Esophagus muscularis mucosa (tissue), 4 donors: ENCODE measurements around the gene MPI. TPM values are rescaled to one million over a fixed set of nuclear protein-coding genes. Genes with fewer than 3 reads are reported as not detected.

Source experiments
- DNase-seq: peaks from one replicate; pipeline ENCODE4 v3.0.0-alpha.2; 2017; ENCODE audit errors: extremely low spot score
- H3K27ac ChIP-seq, 4 donors: fragments of 200-600 bp; sonication (generic); replicated peaks in 1 of 4; 1 replicate in 3 of 4; 2 replicates in 1 of 4; pipeline ENCODE4 v1.5.1; 2016 to 2019; ENCODE audit warnings: mild to moderate bottlenecking in 1 of 4
- H3K27me3 ChIP-seq, 4 donors: fragments of 200-600 bp; sonication (generic); one replicate each; pipeline versions ENCODE4 v1.5.1 to v1.6.0; 2016 to 2019
- H3K36me3 ChIP-seq, 4 donors: fragments of 200-600 bp; sonication (generic); one replicate each; pipeline ENCODE4 v1.5.1; 2016 to 2019
- H3K4me1 ChIP-seq, 4 donors: fragments of 200-600 bp; sonication (generic); one replicate each; pipeline ENCODE4 v1.5.1; 2016 to 2019
- H3K4me3 ChIP-seq, 4 donors: fragments of 200-600 bp; sonication (generic); 1 replicate in 2 of 4; 2 replicates in 2 of 4; pipeline ENCODE4 v1.5.1; 2016 to 2019; ENCODE audit warnings: mild to moderate bottlenecking in 4 of 4, moderate library complexity in 1 of 4
- H3K9me3 ChIP-seq, 4 donors: fragments of 200-600 bp; sonication (generic); 1 replicate in 3 of 4; 2 replicates in 1 of 4; pipeline ENCODE4 v1.5.1; 2016 to 2019
- CTCF ChIP-seq, 3 experiments: fragments of 200-600 bp in 2 of 3; fragments of 450-650 bp in 1 of 3; sonication (generic) in 2 of 3; IDR thresholded peaks; one replicate each; pipeline ENCODE4 v1.5.1; 2017 to 2019; ENCODE audit warnings: antibody characterized with exemption in 3 of 3, mild to moderate bottlenecking in 2 of 3, moderate library complexity in 1 of 3
- EP300 ChIP-seq: sonication (generic); formaldehyde crosslinking; IDR thresholded peaks from one replicate; pipeline ENCODE4 v1.6.1; 2017; ENCODE audit warnings: antibody characterized with exemption
- POLR2A ChIP-seq: fragments of 450-650 bp; IDR thresholded peaks from one replicate; pipeline ENCODE4 v1.6.1; 2017; ENCODE audit warnings: antibody characterized with exemption, moderate library complexity, mild to moderate bottlenecking, low read depth
- POLR2AphosphoS5 ChIP-seq, 2 donors: sonication (generic); formaldehyde crosslinking; IDR thresholded peaks; one replicate each; pipeline ENCODE4 v1.6.1; 2017; ENCODE audit warnings: antibody characterized with exemption in 2 of 2
- WGBS: methylation state at CpG from one replicate; pipeline ENCODE4 v1.1.5; 2018; 5-methylcytosine and 5-hydroxymethylcytosine counted together
- intact Hi-C: fragments of 100-400 bp; cut with DNase I; formaldehyde crosslinking; loops from one replicate; pipeline ENCODE4 v1.15.1; 2023
- total RNA-seq, 4 donors: library from RNA; depleted of rRNA; stranded (reverse); fragments of >200 nt; gene quantifications; one replicate each; pipeline versions ENCODE4 v1.1.0 to v1.2.1, GENCODE V29; 2016

The MPI gene
- total RNA-seq, 4 donors from 2014 or later = 37.4 to 50.7 (median 44.0) TPM

- Histone ChIP-seq H3K27ac (peak overlapping the region in 2 of 4 donors; percentile 3 to 88), H3K4me1 (peaks cover 28 to 55% (median 39%) of the 10 kb centered on the region in 4 donors), H3K27me3 (no peaks in the 10 kb centered on the region), H3K36me3 (peaks cover 27 to 71% (median 63%) of the 10 kb centered on the region in 4 donors), H3K9me3 (no peaks in the 10 kb centered on the region), H3K4me3 (no peak overlapping the region)
- intact Hi-C loops = no loop called here
- WGBS = 49% methylated on average over 3 of the region's 5 CpGs
- TF ChIP-seq POLR2A (no peak), POLR2AphosphoS5 (IDR thresholded peaks at IDR 0.05) (no peak), CTCF (IDR thresholded peaks at IDR 0.05) (no peak), EP300 (no peak)
- no peak for DNase-seq
Observed at GRCh38 chr15:74845208-74845568, 44.7 kb upstream of the MPI start.

- peaks cover 28 to 51% (median 39%) of the 10 kb centered on the region in 4 donors for H3K4me1 ChIP-seq
- H3K27me3 ChIP-seq = no peaks in the 10 kb centered on the region
- WGBS = 75% methylated on average over 3 of the region's 4 CpGs
- no peak overlapping the region for H3K4me3 ChIP-seq
- H3K9me3 ChIP-seq = no peaks in the 10 kb centered on the region
- peak overlapping the region in 1 of 4 donors; percentile 3 for H3K27ac ChIP-seq
- intact Hi-C loops = no loop called here
- H3K36me3 ChIP-seq = peaks cover 31 to 71% (median 63%) of the 10 kb centered on the region in 4 donors
- no peak for DNase-seq
- no peak for TF ChIP-seq EP300
- TF ChIP-seq POLR2AphosphoS5 (IDR thresholded peaks at IDR 0.05) = no peak
- TF ChIP-seq CTCF (IDR thresholded peaks at IDR 0.05) = no peak
- TF ChIP-seq POLR2A = no peak
Observed at GRCh38 chr15:74845581-74845980, 44.3 kb upstream of the MPI start.

- TF ChIP-seq CTCF (IDR thresholded peaks at IDR 0.05) = no peak
- no peak for TF ChIP-seq EP300
- TF ChIP-seq POLR2A = no peak
- TF ChIP-seq POLR2AphosphoS5 (IDR thresholded peaks at IDR 0.05) = no peak
Observed at GRCh38 chr15:74847432-74847831, 42.4 kb upstream of the MPI start.

GRCh38 chr15:74850393-74850792 lies 39.4 kb upstream of the MPI start:
- Histone ChIP-seq H3K27ac (no peak overlapping the region), H3K4me1 (peaks cover 6 to 11% (median 9%) of the 10 kb centered on the region in 4 donors), H3K27me3 (no peaks in the 10 kb centered on the region), H3K9me3 (no peaks in the 10 kb centered on the region), H3K4me3 (no peak overlapping the region), H3K36me3 (peaks cover 69 to 92% (median 87%) of the 10 kb centered on the region in 4 donors)
- DNase-seq = no peak
- TF ChIP-seq CTCF (IDR thresholded peaks at IDR 0.05) (no peak), POLR2A (no peak), EP300 (no peak), POLR2AphosphoS5 (IDR thresholded peaks at IDR 0.05) (no peak)
- 100% methylated on average over 4 of the region's 4 CpGs for WGBS
- intact Hi-C loops = no loop called here

More at GRCh38 chr15:74847432-74847831, 42.4 kb upstream of the MPI start:
- Histone ChIP-seq H3K4me1 (peaks cover 16 to 33% (median 23%) of the 10 kb centered on the region in 4 donors), H3K27ac (peak overlapping the region in 1 of 4 donors; percentile 34), H3K36me3 (peaks cover 49 to 80% (median 74%) of the 10 kb centered on the region in 4 donors), H3K4me3 (no peak overlapping the region), H3K9me3 (no peaks in the 10 kb centered on the region), H3K27me3 (no peaks in the 10 kb centered on the region)
- intact Hi-C loops = no loop called here
- 63% methylated on average over 3 of the region's 3 CpGs for WGBS
- DNase-seq = no peak

GRCh38 chr15:74851960-74852359 lies 37.9 kb upstream of the MPI start:
- Histone ChIP-seq H3K27me3 (no peaks in the 10 kb centered on the region), H3K4me3 (no peak overlapping the region), H3K4me1 (peaks cover 17 to 24% (median 17%) of the 10 kb centered on the region in 4 donors), H3K36me3 (peaks cover 69 to 77% (median 75%) of the 10 kb centered on the region in 4 donors), H3K27ac (no peak overlapping the region), H3K9me3 (no peaks in the 10 kb centered on the region)
- 92% methylated on average over 7 of the region's 7 CpGs for WGBS
- no peak for DNase-seq
- intact Hi-C loops = no loop called here
- TF ChIP-seq POLR2AphosphoS5 (IDR thresholded peaks at IDR 0.05) = no peak
- no peak for TF ChIP-seq EP300
- no peak for TF ChIP-seq CTCF (IDR thresholded peaks at IDR 0.05)
- no peak for TF ChIP-seq POLR2A
